Dedifferentiated amniotic fluid mesenchymal stem cell (primary cell): Measurements from ENCODE around the gene SFSWAP.

Experiments used
- DNase-seq: peaks from one replicate; pipeline ENCODE4 v3.0.0-alpha.2; 2016; ENCODE audit errors: extremely low spot score

The SFSWAP gene

DNA sequence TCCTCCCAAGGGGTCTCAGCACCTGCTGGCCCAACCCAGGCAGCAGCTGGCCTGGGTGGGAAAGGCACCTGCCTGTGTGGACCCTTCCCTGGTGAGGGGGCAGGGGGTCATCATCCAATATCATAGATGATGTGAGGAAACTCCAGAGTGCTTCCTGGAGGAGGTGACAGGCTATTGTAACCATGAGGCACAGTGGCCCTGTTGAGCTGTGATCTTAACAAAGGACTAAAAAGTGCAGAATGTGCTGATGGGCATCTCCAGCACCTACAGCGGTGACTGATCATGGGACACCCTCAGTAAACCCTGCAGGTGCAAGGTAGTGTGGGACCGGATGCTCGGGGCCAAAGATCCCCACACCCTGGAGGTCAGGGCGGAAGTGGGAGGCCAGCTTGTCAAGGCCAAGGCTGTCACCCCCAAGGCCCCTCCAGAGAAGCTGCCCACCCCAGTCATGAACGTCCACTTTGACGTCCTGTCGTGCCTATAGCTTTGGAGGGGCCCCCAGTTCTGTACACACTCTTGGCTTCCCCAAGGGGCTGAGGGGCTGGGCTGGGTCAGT, 124.8 kb downstream of the SFSWAP start:
- no peak for DNase-seq

DNA sequence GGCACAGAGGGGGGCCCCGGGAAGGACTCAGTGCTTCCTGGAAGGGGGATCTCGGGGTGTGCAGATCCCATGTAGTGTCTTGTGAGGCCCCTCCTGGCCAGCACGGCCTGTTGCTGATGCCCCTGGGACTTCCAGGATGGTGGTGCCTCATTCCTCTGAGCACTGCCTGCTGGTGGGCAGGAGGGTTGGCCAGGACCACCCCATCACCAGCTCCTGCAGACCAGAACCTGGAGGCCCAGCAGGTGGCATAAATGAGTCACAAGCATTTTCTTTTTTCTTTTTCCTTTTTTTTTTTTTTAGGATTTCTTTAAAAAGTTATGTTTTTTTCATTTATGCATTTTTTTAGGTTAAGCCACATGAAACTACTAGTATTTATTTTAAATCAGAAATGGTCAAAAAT, 125.3 kb downstream of the SFSWAP start:
- no peak for DNase-seq

DNA sequence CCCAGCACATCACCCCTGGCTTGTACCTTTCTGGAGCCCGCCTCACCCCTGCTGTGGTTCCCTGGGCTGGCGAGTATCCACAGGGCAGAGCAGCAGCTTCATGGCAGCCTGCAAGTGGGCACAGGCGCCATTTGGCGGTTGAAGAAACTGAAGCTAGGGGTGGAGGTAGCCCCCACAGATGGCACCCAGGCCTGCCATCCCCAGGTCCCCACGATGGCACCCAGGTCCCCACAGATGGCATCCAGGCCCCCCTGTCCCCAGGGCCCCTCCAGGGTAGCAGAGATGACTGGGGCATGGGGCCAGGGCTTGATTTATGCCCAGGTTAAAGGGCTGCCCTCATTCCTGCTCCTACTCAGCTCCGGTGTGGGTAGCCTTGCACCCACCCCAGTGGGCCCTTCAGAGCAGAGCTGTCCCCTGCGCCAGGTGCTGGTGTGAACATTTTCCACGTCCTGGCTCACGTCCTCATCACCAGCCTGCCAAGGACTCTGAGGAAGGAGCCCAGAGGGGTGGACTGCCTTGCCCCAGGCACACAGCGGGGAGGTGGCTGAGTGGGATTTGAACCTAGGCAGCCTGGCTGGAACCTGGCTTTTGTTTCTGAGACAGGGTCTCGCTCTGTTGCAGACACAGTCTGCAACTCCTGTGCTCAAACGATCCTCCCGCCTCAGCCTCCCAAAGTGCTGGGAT, 126.0 kb downstream of the SFSWAP start:
- no peak for DNase-seq

DNA sequence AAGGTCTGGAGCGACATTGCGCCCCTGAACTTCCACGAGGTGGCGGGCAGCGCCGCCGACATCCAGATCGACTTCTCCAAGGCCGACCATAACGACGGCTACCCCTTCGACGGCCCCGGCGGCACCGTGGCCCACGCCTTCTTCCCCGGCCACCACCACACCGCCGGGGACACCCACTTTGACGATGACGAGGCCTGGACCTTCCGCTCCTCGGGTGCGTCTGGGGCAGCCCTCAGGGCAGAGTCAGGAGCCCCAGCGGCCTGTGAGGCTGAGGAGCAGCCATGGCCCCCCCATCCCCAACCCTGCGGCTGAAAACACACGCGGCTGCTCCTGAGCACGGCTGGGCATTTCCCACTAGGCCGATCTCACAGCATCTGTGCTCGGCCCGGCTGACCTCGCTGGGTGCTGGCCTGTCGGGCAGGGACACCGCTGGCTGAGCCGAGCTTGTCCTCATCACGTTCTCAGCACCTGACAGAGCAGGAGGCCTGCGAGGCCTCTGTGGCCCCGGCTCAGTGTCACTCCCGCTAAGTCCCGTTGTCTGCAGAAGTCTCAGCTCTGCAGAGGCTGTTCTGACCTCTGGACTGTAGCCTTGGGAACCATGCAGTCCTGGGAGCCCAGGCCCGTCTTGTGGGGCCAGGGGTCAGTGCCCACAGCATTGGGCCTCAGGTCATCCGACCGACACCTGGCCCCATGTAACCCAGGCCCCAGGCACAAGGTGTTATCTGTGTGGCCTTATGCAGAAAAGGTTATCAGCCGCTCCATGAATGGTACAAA, 129.9 kb downstream of the SFSWAP start:
- DNase-seq, result no peak

DNA sequence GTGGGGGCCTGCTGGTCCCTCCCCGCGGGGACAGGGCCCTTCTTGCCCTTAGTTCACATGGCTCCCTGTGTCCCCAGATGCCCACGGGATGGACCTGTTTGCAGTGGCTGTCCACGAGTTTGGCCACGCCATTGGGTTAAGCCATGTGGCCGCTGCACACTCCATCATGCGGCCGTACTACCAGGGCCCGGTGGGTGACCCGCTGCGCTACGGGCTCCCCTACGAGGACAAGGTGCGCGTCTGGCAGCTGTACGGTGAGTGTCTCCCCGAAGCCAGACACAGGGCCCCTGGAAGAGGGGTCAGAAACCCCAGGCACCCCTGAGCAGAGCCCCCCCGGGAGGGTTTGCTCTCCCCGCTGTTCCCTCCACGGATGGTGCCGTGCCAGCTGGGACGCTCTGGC, 130.7 kb downstream of the SFSWAP start:
- no peak for DNase-seq

DNA sequence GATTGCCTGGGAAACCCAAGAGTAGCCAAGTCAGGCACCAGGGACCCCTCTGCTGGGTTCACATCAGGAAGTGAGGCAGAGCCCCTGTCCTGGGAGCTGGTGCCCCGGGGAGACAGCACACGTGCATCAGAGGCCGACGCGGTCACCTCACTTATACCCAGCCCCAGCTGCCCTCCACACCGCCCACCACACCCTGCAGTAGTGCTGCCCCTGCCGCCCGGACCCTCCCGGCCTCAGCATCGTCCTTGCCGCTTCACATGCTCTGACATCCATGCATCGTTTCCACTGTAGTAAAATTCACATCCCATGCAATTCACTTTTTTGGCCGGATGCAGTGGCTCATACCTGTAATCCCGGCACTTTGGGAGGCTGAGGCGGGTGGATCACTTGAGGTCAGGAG, 131.3 kb downstream of the SFSWAP start:
- DNase-seq, result no peak

DNA sequence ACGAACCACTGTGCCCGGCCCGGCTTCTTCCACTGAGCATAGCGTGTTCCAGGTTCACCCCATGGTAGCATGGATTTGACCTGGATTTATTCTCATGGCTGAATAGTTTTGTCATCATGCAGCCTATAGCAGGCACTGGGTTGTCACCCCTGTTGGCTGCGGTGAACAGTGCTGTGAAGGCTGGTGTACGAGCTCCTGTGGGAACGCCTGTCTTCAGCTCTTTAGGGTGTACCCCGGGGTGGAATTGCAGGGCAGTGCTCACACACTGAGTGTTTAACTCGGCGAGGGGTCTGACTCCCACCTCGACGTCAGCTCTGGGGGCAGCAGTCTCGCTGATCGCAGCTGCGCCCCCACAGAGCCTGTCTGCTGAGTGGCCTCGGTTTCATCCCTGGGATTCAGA, 132.6 kb downstream of the SFSWAP start:
- no peak for DNase-seq

DNA sequence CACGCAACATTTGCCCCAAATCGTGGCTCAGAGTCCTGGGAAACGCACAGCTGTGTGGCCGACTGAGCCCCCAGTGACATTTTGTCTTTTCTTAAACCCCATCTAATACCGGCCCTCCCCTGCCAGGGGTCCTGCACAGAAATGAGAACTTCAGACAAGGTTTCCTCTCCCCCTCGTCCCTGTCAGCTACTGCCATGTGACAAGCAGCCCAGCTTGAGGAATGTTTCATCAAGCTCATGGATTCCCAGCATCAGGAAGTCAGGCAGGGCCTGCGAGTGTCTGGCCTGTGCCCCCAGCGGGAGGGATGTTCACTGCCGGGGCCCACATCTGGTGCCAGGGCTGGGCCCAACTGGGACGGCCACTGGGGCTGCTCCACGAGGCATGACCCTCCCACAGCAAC, 133.2 kb downstream of the SFSWAP start:
- no peak for DNase-seq

DNA sequence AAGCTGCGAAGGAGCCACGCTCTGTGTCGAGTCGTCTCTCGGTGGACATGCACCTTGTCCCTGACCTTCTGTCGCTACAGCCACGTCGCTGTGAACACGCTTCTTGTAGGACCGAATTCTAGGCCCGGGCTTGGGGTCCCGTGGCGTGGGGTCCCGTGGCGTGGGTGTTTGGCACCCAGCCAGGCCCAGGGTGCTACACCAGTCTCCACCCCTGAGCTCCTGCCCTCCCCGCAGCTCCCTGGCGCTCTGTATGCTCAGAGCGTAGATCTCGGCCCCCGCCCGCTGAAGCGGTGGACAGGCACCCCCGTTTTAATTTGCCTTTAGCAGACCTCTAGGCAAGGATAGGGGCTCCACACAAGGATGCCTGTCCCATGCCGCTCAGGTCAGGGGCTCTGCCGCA, 133.8 kb downstream of the SFSWAP start:
- DNase-seq, result no peak

DNA sequence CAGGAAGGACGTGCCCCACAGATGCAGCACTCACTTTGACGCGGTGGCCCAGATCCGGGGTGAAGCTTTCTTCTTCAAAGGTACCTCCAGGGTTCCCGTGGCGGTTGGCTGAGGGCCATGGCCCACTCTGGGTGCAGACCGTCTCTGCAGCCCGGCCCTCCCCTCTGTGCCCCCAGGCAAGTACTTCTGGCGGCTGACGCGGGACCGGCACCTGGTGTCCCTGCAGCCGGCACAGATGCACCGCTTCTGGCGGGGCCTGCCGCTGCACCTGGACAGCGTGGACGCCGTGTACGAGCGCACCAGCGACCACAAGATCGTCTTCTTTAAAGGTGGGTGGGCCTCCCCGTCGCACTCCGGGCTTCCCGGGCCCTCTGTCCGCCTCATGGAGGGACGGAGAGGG, 134.2 kb downstream of the SFSWAP start:
- no peak for DNase-seq

DNA sequence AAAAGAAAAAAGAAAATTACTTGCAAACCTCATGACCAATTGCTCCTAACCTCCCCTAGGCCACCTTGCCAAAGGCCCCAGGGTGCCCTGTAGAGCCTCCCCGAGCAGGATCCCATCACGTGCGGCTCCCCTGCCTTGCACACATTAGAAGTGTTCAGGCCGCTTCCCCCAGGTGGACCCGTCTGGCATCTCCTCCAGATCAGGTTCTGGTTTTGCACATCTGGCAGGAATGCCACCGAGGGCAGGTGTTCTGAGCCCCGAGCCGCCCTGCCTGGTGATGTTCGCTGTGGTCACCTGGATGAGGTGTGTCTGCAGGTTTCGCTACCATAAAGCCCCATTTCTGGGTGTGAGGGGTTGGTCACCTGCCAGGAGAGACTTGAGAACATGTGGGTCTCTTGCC, 136.6 kb downstream of the SFSWAP start:
- no peak for DNase-seq

DNA sequence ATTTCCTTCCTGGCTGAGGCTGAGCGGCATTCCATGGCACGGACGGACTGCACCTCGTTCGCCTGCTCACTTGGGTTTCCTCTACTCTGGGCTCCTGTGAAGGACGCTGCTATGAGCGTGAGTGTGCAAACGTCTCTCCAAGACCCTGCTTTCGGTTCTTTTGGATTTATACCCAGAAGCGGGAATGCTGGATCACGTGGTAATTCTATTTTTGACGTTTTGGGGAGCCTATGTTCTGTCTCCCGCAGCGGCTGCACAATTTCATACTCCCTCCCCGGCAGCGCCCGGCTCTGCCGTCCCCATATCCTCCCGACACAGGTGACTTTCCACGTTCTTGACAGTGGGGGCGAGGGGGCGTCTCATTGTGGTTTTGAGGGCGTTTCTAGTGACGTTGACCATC, 137.9 kb downstream of the SFSWAP start:
- no peak for DNase-seq
